Activated naive CD4-positive, alpha-beta T cell treated with anti-CD3 and anti-CD28 coated beads, Interleukin-2, amount 10 ng/mL, durations not matched to agents 7 days and 5 days (primary cell): ENCODE data around the gene ZNF157.
"Not testable (repeated sequence)": the region's sequence is repeated elsewhere in the genome, so short reads cannot be mapped to it uniquely, and the experiment has no call there.

Source experiments
- CTCF ChIA-PET: fragments of 350-600 bp; sonication (Branson Sonifier 250); formaldehyde crosslinking; loops from one replicate; lab custom pipeline; 2021; ENCODE audit warnings: antibody characterized with exemption; lab: Charles Lee
- DNase-seq: peaks from one replicate; pipeline ENCODE4 v3.0.0-alpha.2; 2020
- H3K27ac Mint-ChIP-seq: one replicate; pipeline ENCODE4 v1.8.0; 2021; ENCODE audit warnings: mild to moderate bottlenecking, moderate library complexity, mixed read lengths
- H3K27me3 Mint-ChIP-seq: one replicate; pipeline ENCODE4 v1.8.0; 2021; ENCODE audit warnings: mild to moderate bottlenecking, mixed read lengths
- H3K36me3 Mint-ChIP-seq: one replicate; pipeline ENCODE4 v1.8.0; 2021; ENCODE audit warnings: mixed read lengths
- H3K4me1 Mint-ChIP-seq: one replicate; pipeline ENCODE4 v1.8.0; 2021; ENCODE audit warnings: mixed read lengths
- H3K4me3 Mint-ChIP-seq: one replicate; pipeline ENCODE4 v1.8.0; 2021; ENCODE audit warnings: mild to moderate bottlenecking, moderate library complexity, mixed read lengths
- H3K9me3 Mint-ChIP-seq: one replicate; pipeline ENCODE4 v1.8.0; 2021; ENCODE audit warnings: mixed read lengths

The ZNF157 gene

DNA sequence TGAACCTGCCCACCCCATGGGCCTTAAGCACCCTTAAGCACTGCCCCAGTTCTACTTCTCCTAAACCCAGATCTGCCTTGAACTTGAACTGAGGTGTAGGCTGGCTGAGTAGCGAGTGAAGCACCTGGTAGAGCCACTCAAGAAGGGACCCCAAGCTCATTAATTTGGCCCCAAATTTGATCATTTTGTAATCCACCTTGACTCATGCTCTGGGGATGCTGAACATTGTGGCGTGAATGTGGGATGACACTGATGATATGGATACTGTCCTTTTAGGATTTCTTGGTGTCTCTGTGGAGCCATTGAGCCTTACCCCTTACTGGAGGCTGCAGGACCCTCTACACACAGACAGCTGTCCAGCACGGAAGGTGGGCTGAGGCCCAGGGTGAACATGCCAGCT, at the start of gene ZNF157:
ZNF157 (plus strand) TSS at position 301 of the 400 bp plus-strand sequence; CDS start at position 392, 91 bp downstream.
- H3K36me3 Mint-ChIP-seq, result no peaks in the 10 kb centered on the region
- CTCF ChIA-PET, result no interaction called here
- DNase-seq, result no peak
- no peaks in the 10 kb centered on the region for H3K9me3 Mint-ChIP-seq
- H3K27ac Mint-ChIP-seq, result no peak within 1 kb of the TSS
- peaks cover 12% of the 10 kb centered on the region for H3K4me1 Mint-ChIP-seq
- no peaks in the 10 kb centered on the region for H3K27me3 Mint-ChIP-seq
- H3K4me3 Mint-ChIP-seq, result no peak within 1 kb of the TSS

DNA sequence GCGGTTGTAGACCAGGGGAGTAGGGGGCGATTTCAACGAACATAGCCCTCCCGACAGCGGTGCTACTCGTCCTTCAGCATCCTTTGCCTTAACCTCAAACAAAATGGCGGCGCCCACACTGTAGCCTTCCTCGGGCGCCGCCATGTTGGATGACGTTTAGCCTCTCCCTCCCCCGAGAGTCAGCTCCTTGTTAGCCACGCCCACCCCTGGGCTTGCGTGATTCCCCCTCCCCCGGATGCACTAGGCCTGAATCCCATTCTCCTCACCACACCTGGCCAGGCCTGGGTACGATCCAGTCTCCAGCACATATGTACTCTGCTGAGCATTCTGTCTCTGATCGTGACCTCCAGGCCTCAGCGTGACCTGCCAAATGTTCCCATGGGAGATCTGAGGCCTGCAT, 49.0 kb upstream of the ZNF157 start:
- CTCF ChIA-PET, result no interaction called here
- no peak overlapping the region for H3K4me3 Mint-ChIP-seq
- no peak for DNase-seq

DNA sequence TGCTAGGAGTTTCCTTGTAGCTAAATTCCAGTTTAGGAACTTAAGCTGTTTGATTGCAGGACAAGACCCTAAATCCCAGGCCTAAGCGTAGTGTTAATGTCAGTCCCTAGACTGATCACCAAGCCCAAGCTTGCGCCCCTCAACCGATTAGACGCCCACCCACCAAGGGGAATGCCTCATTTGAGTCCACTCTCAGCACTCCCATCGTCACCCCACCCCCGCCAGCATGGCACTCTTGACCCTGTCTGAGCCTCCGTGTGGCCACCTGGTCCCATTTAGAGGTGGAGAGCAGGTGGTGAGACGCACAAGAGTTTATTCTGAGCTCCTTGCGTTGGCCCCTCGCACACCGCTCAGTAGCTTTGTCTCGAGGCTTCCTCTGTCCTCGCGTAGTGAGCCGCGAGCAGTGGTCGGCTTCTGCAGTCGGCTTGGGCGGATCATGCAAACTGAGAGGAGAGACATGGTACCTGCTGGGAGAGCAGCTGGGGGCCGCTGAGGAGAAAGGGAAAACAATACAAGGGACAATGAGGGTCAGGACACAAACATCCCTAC, 48.5 kb upstream of the ZNF157 start:
- CTCF ChIA-PET, result no interaction called here
- Mint-ChIP-seq H3K9me3 (no peaks in the 10 kb centered on the region), H3K4me1 (no peaks in the 10 kb centered on the region), H3K27ac (no peak overlapping the region), H3K36me3 (no peaks in the 10 kb centered on the region), H3K4me3 (no peak overlapping the region), H3K27me3 (no peaks in the 10 kb centered on the region)
- no peak for DNase-seq

More for the DNA sequence above, 49.0 kb upstream of the ZNF157 start:
- Mint-ChIP-seq H3K27me3 (no peaks in the 10 kb centered on the region), H3K27ac (no peak overlapping the region), H3K4me1 (no peaks in the 10 kb centered on the region), H3K36me3 (no peaks in the 10 kb centered on the region), H3K9me3 (no peaks in the 10 kb centered on the region)

GRCh38 chrX:47327902-47328301, 42.5 kb upstream of the ZNF157 start:
- H3K27ac Mint-ChIP-seq, result no peak overlapping the region
- H3K36me3 Mint-ChIP-seq, result no peaks in the 10 kb centered on the region
- H3K4me3 Mint-ChIP-seq, result no peak overlapping the region
- H3K4me1 Mint-ChIP-seq, result peaks cover under 1% of the 10 kb centered on the region
- CTCF ChIA-PET, result no interaction called here
- H3K27me3 Mint-ChIP-seq, result no peaks in the 10 kb centered on the region
- no peak for DNase-seq
- H3K9me3 Mint-ChIP-seq, result no peaks in the 10 kb centered on the region

- H3K36me3 Mint-ChIP-seq, DNase-seq, H3K9me3 Mint-ChIP-seq, H3K27me3 Mint-ChIP-seq, H3K4me1 Mint-ChIP-seq, H3K4me3 Mint-ChIP-seq, H3K27ac Mint-ChIP-seq, CTCF ChIA-PET: not testable (repeated sequence)
Measured at GRCh38 chrX:47332729-47333128, 37.6 kb upstream of the ZNF157 start.

GRCh38 chrX:47351706-47352105, 18.7 kb upstream of the ZNF157 start:
- DNase-seq, result no peak
- CTCF ChIA-PET, result no interaction called here
- Mint-ChIP-seq H3K4me1 (no peaks in the 10 kb centered on the region), H3K36me3 (no peaks in the 10 kb centered on the region), H3K27ac (no peak overlapping the region), H3K27me3 (no peaks in the 10 kb centered on the region), H3K9me3 (no peaks in the 10 kb centered on the region), H3K4me3 (no peak overlapping the region)

DNA sequence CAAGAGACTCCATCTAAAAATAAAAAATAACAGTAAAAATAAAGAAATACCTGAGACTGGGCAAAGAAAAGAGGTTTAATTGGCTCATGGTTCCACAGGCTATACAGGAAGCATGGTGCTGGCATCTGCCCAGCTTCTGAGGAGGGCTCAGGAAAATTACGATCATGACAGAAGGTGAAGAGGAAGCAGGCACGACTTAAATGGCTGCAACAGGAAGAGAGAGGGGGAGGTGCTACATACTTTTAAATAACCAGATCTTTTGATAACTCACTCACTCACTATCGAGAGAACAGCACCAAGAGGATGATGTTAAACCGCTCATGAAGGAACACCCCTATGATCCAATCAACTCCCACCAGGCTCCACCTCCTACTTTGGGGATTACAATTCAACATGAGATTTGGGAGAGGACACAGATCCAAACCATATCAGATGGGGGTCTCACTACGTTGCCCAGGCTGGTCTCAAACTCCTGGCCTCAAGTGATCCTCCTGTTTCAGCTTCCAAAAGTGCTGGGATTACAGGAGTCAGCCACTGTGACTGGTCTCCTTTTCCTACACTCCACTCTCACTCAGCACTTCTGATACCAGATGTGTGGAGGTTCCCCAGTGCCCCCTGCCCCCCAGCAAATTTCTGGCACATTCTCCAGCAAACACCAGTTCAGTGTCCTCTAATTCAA, 11.9 kb upstream of the ZNF157 start:
- peak; percentile 24 for DNase-seq
- Mint-ChIP-seq H3K27ac (peak overlapping the region; percentile 79), H3K9me3 (peaks cover 2% of the 10 kb centered on the region), H3K4me1 (peaks cover 15% of the 10 kb centered on the region), H3K36me3 (no peaks in the 10 kb centered on the region), H3K27me3 (peaks cover 4% of the 10 kb centered on the region), H3K4me3 (peak overlapping the region; percentile 17)
- CTCF ChIA-PET, result no interaction called here

GRCh38 chrX:47360423-47361179, 9.8 kb upstream of the ZNF157 start:
- no peak overlapping the region for H3K4me3 Mint-ChIP-seq
- CTCF ChIA-PET, result interaction anchor here (0.7 to 1.5 kb wide), 2 partner anchors 24 to 853 kb away, joined by 3 to 4 read pairs; no protein-coding TSS in a partner anchor
- peaks cover 4% of the 10 kb centered on the region for H3K27me3 Mint-ChIP-seq
- peaks cover 2% of the 10 kb centered on the region for H3K9me3 Mint-ChIP-seq
- no peaks in the 10 kb centered on the region for H3K36me3 Mint-ChIP-seq
- H3K27ac Mint-ChIP-seq, result no peak overlapping the region
- peaks cover 15% of the 10 kb centered on the region for H3K4me1 Mint-ChIP-seq
- DNase-seq, result no peak

GRCh38 chrX:47361538-47362511, 8.6 kb upstream of the ZNF157 start:
- H3K9me3 Mint-ChIP-seq, result peaks cover 2% of the 10 kb centered on the region
- no peak overlapping the region for H3K27ac Mint-ChIP-seq
- peaks cover 4% of the 10 kb centered on the region for H3K27me3 Mint-ChIP-seq
- no peak for DNase-seq
- H3K36me3 Mint-ChIP-seq, result no peaks in the 10 kb centered on the region
- H3K4me1 Mint-ChIP-seq, result peaks cover 24% of the 10 kb centered on the region
- no peak overlapping the region for H3K4me3 Mint-ChIP-seq
- CTCF ChIA-PET, result interaction anchor here (1.5 kb wide), 1 partner anchor 23 kb away, joined by 4 read pairs; no protein-coding TSS in a partner anchor

DNA sequence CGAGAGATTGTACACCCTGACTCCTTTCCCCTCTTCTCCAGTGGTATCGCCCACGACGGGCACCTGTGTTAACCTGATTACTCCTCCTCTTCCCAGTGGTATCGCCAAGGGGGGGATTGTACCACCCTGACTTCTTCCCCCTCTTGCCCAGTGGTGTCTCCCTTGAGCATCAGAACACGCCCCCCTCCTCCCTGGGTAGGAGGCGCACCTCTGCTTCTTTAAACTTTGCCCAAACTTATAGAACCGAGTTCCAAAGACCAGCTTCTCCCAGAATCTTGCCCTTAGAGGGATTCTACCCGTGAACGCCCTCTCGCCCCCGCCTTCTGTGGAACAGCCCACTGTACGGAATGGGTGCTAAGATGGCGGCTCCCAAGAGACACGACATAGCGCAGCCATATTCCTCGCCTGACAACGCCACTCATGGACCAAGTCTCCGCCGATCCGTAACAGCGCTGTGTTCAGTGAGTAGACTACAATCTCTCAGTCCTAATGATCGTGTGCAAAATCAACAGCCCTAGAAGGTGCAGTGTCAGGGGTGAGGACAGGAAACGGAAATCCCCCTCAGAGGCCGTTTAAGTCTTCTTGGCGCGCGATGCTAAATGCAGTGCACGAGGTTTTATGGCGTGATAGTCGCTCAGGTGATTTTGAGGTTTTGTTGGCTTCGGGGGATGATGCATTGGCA, 4.2 kb upstream of the ZNF157 start:
- peaks cover 4% of the 10 kb centered on the region for H3K27me3 Mint-ChIP-seq
- H3K27ac Mint-ChIP-seq, result peak overlapping the region; percentile 91
- peak overlapping the region; percentile 83 for H3K4me3 Mint-ChIP-seq
- CTCF ChIA-PET, result no interaction called here
- H3K4me1 Mint-ChIP-seq, result peaks cover 17% of the 10 kb centered on the region
- H3K9me3 Mint-ChIP-seq, result no peaks in the 10 kb centered on the region
- DNase-seq, result peak; percentile 76
- H3K36me3 Mint-ChIP-seq, result no peaks in the 10 kb centered on the region

DNA sequence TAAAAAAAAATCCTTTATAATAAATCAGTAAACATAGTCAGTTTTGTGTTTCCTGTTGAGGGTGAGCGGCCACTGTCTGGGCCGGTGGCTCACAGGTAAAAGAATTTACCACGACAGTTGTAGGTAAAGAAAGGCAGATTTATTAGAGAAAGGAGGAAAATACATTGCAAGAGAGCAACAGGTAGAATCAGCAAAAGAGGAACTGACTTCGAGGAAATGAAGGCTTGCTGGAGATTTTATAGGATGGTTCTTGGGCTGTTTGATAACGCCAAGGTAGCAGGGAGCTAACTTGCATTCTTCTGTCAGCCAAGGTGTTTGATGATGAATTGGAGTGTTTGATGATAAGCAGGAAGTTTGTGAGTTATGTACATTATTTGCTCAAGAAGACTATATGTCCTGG, 2.8 kb downstream of the ZNF157 start:
- Mint-ChIP-seq H3K27ac (no peak overlapping the region), H3K27me3 (no peaks in the 10 kb centered on the region), H3K4me3 (no peak overlapping the region), H3K36me3 (no peaks in the 10 kb centered on the region), H3K4me1 (no peaks in the 10 kb centered on the region), H3K9me3 (no peaks in the 10 kb centered on the region)
- no peak for DNase-seq
- CTCF ChIA-PET, result no interaction called here

DNA sequence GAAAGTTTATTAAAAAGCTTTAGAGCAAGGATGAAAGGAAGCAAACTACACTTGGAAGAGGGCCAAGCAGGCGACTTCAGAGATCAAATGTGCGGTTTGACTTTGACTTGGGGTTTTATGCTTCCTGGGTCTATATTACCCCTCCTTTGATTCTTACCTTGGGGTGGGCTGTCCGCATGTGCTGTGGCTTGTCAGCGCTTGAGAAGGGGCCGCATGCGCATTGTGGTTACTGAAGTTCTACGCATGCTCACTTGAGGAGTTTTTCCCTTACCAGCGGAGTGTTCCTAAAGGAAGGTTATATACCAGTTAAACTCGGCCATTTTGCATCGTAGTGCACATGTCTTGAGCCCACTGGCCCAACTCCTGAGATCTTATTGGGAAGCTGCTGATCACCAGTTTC, 9.9 kb downstream of the ZNF157 start:
- Mint-ChIP-seq H3K27me3 (no peaks in the 10 kb centered on the region), H3K4me3 (peak overlapping the region; percentile 59), H3K4me1 (peaks cover 24% of the 10 kb centered on the region), H3K27ac (peak overlapping the region; percentile 88), H3K36me3 (no peaks in the 10 kb centered on the region), H3K9me3 (no peaks in the 10 kb centered on the region)
- CTCF ChIA-PET, result no interaction called here
- peak; percentile 76 for DNase-seq

DNA sequence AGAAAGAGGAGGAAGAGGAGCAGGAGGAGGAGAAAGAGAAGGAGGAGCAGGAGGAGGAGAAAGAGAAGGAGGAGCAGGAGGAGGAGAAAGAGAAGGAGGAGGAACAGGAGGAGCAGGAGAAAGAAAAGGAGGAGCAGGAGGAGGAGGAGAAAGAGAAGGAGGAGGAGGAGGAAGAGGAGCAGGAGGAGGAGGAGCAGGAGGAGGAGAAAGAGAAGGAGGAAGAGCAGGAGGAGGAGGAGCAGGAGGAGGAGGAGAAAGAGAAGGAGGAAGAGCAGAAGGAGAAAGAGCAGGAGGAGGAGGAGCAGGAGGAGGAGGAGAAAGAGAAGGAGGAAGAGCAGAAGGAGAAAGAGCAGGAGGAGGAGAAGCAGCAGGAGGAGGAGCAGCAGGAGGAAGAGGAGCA, 10.5 kb downstream of the ZNF157 start:
- not testable (repeated sequence) for H3K27me3 Mint-ChIP-seq, H3K27ac Mint-ChIP-seq, H3K9me3 Mint-ChIP-seq, H3K36me3 Mint-ChIP-seq, DNase-seq
- Mint-ChIP-seq H3K4me1 (peaks cover 24% of the 10 kb centered on the region), H3K4me3 (peak overlapping the region; percentile 18)
- CTCF ChIA-PET, result interaction anchor here (1.0 kb wide), 1 partner anchor 186 kb away, joined by 3 read pairs; no protein-coding TSS in a partner anchor
